Hepatocyte (in vitro differentiated cells): Measurements from ENCODE around the gene ILDR2. TPM values are rescaled to one million over a fixed set of nuclear protein-coding genes. Genes with fewer than 3 reads are reported as not detected.
A peak's percentile ranks its signal among the peaks of the same experiment; 100 is the strongest.

Experiments used
- DNase-seq: peaks from one replicate; pipeline ENCODE4 v3.0.0-alpha.2; 2016; ENCODE audit warnings: low spot score
- H2AFZ ChIP-seq: fragments of 200-600 bp; sonication (generic); 2 replicates; pipeline ENCODE4 v1.6.0; 2016; ENCODE audit warnings: antibody characterized with exemption, mild to moderate bottlenecking
- H3K27ac ChIP-seq: fragments of 200-600 bp; sonication (generic); 2 replicates; pipeline ENCODE4 v1.5.1; 2016; ENCODE audit warnings: mild to moderate bottlenecking
- H3K27me3 ChIP-seq: fragments of 200-600 bp; sonication (generic); 2 replicates; pipeline ENCODE4 v1.6.1; 2016
- H3K36me3 ChIP-seq: fragments of 200-600 bp; sonication (generic); replicated peaks from 2 replicates; pipeline ENCODE4 v1.5.1; 2016; ENCODE audit warnings: low read depth; ENCODE audit not compliant: insufficient read depth
- H3K4me1 ChIP-seq: fragments of 200-600 bp; sonication (generic); 2 replicates; pipeline ENCODE4 v1.5.1; 2016; ENCODE audit warnings: mild to moderate bottlenecking, moderate library complexity; ENCODE audit not compliant: insufficient read depth
- H3K4me2 ChIP-seq: fragments of 200-600 bp; sonication (generic); 2 replicates; pipeline ENCODE4 v1.6.0; 2016
- H3K4me3 ChIP-seq: fragments of 200-600 bp; sonication (generic); 2 replicates; pipeline ENCODE4 v1.5.1; 2016; ENCODE audit warnings: mild to moderate bottlenecking
- H3K79me2 ChIP-seq: fragments of 200-600 bp; sonication (generic); 2 replicates; pipeline ENCODE4 v1.6.0; 2017; ENCODE audit warnings: mild to moderate bottlenecking
- H3K9me2 ChIP-seq: fragments of 200-600 bp; sonication (generic); replicated peaks from 2 replicates; pipeline ENCODE4 v1.6.0; 2017; ENCODE audit warnings: mild to moderate bottlenecking; ENCODE audit not compliant: insufficient read depth
- H3K9me3 ChIP-seq: fragments of 200-600 bp; sonication (generic); 2 replicates; pipeline ENCODE4 v1.5.1; 2016; ENCODE audit warnings: low read depth, mild to moderate bottlenecking
- H4K20me1 ChIP-seq: fragments of 200-600 bp; sonication (generic); 2 replicates; pipeline ENCODE4 v1.6.0; 2016; ENCODE audit warnings: mild to moderate bottlenecking; ENCODE audit not compliant: insufficient read depth, poor library complexity, severe bottlenecking
- EZH2 ChIP-seq: fragments of 200-600 bp; sonication (generic); IDR thresholded peaks from 2 replicates; pipeline ENCODE4 v1.6.1; 2016; ENCODE audit warnings: antibody characterized with exemption, mild to moderate bottlenecking, borderline replicate concordance
- EZH2phosphoT487 ChIP-seq: fragments of 200-600 bp; sonication (generic); IDR thresholded peaks from one replicate; pipeline ENCODE4 v1.6.1; 2018; ENCODE audit warnings: antibody characterized with exemption, mild to moderate bottlenecking, low read depth, moderate library complexity; ENCODE audit not compliant: unreplicated experiment, severe bottlenecking
- WGBS: methylation state at CpG from one replicate; pipeline ENCODE4 v1.1.6; 2016; ENCODE audit warnings: low lambda C conversion rate; ENCODE audit errors: missing lambda C conversion rate; 5-methylcytosine and 5-hydroxymethylcytosine counted together
- polyA plus RNA-seq: library from polyadenylated mRNA; unstranded; fragments of >200 nt; fragmentation: Nextera tagmentation; extraction: Ambion mirVana; gene quantifications from 2 replicates; pipeline ENCODE4 v1.2.1, GENCODE V29; 2016
- total RNA-seq: library from RNA; depleted of rRNA; stranded (reverse); fragments of >200 nt; gene quantifications from 2 replicates; pipeline ENCODE4 v1.2.3, GENCODE V29; 2014
- TF ChIP-seq, protein P1 (sequence below): fragments of 200-600 bp; sonication (generic); IDR thresholded peaks from 2 replicates; pipeline ENCODE4 v1.5.1; 2016; ENCODE audit warnings: antibody characterized with exemption, mild to moderate bottlenecking; ENCODE audit not compliant: poor library complexity

Gene ILDR2
- total and polyA plus RNA-seq, 2 experiments from 2014 or later = 1.6 to 3.4 TPM

DNA sequence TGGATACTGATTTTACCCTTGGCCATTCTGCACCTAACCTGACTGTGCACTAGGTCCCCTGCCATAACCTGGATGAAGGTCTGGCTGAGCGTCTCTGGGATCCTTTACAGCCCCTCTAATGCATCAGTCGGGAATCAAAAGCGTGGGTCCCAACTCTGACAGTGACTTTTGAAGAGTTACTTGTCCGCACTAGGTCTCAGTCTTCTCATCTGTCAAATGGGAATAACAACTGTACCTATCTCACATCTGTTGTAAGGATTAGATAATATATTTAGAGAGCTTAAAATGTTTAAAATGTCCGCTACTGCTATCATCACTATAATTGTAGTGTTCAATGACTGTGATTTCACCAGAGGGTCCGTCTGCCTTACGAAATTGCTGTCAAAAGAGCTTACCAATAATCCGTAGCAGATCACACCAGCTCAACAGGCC is 100.0 kb downstream of the ILDR2 start:
- H3K27ac ChIP-seq = peak overlapping the region; percentile 94
- 33% methylated on average over 8 of the region's 8 CpGs for WGBS

DNA sequence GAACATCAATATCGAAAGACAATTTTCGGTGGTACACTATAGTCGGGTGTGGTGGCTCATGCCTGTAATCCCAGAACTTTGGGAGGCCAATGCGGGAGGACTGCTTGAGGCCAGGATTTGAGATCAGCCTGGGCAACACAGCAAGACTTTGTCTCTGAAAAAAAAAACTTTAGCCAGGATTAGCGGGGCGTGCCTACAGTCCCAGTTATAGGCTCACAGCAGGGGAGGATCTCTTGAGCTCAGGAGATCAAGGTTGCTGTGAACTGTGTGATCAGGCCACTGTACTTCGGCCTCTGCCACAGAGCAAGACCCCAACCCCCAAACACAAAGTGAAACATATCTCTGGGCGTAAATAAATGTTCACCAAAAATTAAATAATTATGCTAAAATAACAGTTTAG is 100.9 kb downstream of the ILDR2 start:
- no peak for DNase-seq
- 89% methylated on average over 8 of the region's 8 CpGs for WGBS
- no peak overlapping the region for H2AFZ ChIP-seq
- peaks cover 62% of the 10 kb centered on the region for H3K79me2 ChIP-seq
- peaks cover 17% of the 10 kb centered on the region for H4K20me1 ChIP-seq
- TF ChIP-seq, protein P1, sequence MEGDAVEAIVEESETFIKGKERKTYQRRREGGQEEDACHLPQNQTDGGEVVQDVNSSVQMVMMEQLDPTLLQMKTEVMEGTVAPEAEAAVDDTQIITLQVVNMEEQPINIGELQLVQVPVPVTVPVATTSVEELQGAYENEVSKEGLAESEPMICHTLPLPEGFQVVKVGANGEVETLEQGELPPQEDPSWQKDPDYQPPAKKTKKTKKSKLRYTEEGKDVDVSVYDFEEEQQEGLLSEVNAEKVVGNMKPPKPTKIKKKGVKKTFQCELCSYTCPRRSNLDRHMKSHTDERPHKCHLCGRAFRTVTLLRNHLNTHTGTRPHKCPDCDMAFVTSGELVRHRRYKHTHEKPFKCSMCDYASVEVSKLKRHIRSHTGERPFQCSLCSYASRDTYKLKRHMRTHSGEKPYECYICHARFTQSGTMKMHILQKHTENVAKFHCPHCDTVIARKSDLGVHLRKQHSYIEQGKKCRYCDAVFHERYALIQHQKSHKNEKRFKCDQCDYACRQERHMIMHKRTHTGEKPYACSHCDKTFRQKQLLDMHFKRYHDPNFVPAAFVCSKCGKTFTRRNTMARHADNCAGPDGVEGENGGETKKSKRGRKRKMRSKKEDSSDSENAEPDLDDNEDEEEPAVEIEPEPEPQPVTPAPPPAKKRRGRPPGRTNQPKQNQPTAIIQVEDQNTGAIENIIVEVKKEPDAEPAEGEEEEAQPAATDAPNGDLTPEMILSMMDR = no peak
- TF ChIP-seq EZH2 = no peak
- no peak for TF ChIP-seq EZH2phosphoT487
- H3K27me3 ChIP-seq = no peaks in the 10 kb centered on the region
- peaks cover 4% of the 10 kb centered on the region for H3K4me1 ChIP-seq
- no peak overlapping the region for H3K27ac ChIP-seq
- H3K36me3 ChIP-seq = no peaks in the 10 kb centered on the region
- H3K4me3 ChIP-seq = no peak overlapping the region
- peak overlapping the region; percentile 81 for H3K4me2 ChIP-seq
- H3K9me2 ChIP-seq = no peaks in the 10 kb centered on the region
- H3K9me3 ChIP-seq = no peaks in the 10 kb centered on the region

More for the DNA sequence above, 100.0 kb downstream of the ILDR2 start:
- H3K79me2 ChIP-seq = peaks cover 53% of the 10 kb centered on the region
- H3K9me3 ChIP-seq = no peaks in the 10 kb centered on the region
- H3K9me2 ChIP-seq = no peaks in the 10 kb centered on the region
- H4K20me1 ChIP-seq = peaks cover 12% of the 10 kb centered on the region
- H3K4me3 ChIP-seq = peak overlapping the region; percentile 85
- peaks cover 4% of the 10 kb centered on the region for H3K4me1 ChIP-seq
- TF ChIP-seq EZH2phosphoT487 = no peak
- TF ChIP-seq EZH2 = no peak
- TF ChIP-seq, protein P1 = no peak
- DNase-seq = no peak
- H3K36me3 ChIP-seq = no peaks in the 10 kb centered on the region
- H3K4me2 ChIP-seq = peak overlapping the region; percentile 81
- peak overlapping the region; percentile 71 for H2AFZ ChIP-seq
- H3K27me3 ChIP-seq = no peaks in the 10 kb centered on the region

DNA sequence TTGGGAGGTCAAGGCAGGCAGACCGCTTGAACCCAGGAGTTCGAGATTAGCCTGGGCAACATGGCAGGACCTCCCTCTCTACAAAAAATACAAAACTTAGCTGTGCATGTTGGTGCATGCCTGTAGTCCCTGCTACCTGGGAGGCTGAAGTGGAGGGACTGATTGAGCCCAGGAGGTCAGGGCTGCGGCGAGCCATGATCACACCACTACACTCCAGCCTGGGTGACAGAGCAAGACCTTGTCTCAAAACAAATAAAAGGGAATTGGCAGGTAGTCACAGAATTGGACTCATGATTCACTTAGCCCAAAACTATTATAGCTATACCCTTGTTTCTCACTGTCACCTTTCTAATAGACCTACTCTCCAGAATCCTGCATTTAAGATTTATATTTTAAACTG is 104.8 kb downstream of the ILDR2 start:
- no peak for DNase-seq
- Histone ChIP-seq H3K9me3 (no peaks in the 10 kb centered on the region), H3K4me3 (no peak overlapping the region), H2AFZ (no peak overlapping the region), H3K27me3 (no peaks in the 10 kb centered on the region), H3K9me2 (no peaks in the 10 kb centered on the region), H3K36me3 (no peaks in the 10 kb centered on the region), H3K79me2 (peaks cover 77% of the 10 kb centered on the region), H4K20me1 (peaks cover 17% of the 10 kb centered on the region), H3K27ac (no peak overlapping the region), H3K4me1 (peaks cover 4% of the 10 kb centered on the region), H3K4me2 (no peak overlapping the region)
- TF ChIP-seq, protein P1 = no peak
- WGBS = 93% methylated on average over 4 of the region's 4 CpGs
